HG03095 (cell line): ENCODE data around the gene TOMT.

Experiments used
- ATAC-seq: cut with Tn5 transposase; IDR thresholded peaks from one replicate; pipeline ENCODE4 v1.9.1; 2021; ENCODE audit warnings: moderate library complexity; ENCODE audit not compliant: unreplicated experiment

The TOMT gene, protein sequence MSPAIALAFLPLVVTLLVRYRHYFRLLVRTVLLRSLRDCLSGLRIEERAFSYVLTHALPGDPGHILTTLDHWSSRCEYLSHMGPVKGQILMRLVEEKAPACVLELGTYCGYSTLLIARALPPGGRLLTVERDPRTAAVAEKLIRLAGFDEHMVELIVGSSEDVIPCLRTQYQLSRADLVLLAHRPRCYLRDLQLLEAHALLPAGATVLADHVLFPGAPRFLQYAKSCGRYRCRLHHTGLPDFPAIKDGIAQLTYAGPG

DNA sequence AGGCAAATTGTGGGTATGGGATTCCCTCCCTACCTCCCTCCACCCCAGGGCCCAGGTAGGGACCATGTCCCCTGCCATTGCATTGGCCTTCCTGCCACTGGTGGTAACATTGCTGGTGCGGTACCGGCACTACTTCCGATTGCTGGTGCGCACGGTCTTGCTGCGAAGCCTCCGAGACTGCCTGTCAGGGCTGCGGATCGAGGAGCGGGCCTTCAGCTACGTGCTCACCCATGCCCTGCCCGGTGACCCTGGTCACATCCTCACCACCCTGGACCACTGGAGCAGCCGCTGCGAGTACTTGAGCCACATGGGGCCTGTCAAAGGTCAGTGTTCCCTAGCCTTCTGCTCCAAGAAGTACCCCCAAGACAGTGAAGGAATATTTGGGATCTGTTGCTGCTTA, at the start of gene TOMT:
Gene TOMT, plus strand, starts transcription at position 37 of the 400 bp plus-strand sequence. Its CDS starts 28 bp downstream, at position 65.
- ATAC-seq: no peak

DNA sequence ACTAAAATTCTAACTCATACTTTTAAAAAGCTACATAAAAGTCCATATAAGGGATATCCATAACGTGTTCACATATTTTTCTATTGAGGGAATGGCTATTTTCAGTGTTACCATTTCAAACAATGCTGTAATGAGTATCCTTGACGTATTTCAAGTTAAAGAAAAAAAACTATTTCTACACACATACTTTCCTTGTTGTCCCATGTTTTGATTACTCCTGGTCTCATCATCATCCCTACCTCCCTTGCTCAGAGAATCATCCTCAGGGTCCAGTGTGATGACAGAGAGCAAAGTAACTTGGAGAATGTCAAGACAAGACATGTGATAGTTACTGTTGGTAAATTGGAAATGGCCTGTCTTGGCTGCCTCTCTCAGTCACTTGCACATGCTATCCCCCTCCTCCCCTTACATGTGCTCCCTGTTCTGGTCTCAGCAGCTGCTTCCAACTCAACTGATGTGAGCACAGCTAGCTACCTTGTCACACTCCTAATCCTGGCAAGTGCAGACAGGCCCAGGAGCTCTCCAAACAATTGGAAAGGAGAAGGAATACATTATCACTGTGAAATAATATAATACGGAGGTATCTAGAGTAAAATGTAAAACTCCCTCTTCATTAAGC, 47.2 kb upstream of the TOMT start:
- ATAC-seq: no peak

DNA sequence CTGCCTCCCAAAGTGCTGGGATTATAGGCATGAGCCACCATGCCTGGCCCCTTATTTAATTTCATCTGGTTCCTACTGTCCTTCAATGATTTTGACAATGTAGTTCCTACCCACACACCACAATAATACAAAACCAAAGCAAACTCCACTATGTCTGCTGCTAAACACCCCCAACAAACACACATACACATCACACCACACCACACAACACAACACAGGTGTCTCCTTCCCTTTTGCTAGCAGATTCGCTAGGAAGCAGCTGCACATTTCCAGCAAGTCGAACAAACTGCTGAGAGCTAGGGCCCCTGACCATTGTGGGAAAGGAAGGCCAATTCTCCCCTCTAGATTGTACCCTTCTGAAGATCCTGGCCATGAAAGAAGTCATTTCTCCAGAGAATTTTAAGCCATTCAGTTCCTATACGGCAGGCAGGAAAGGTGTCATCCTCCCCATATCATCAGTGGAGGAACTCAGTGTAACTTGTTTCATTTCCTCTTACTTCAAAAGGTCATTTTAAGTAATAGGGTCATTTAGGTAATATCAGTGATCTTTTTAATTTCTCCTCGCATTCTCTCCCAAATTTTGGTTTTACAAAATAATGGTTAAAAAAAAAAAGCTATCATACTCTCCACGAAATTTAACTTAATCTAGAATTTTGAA, 43.9 kb upstream of the TOMT start:
- no peak for ATAC-seq

DNA sequence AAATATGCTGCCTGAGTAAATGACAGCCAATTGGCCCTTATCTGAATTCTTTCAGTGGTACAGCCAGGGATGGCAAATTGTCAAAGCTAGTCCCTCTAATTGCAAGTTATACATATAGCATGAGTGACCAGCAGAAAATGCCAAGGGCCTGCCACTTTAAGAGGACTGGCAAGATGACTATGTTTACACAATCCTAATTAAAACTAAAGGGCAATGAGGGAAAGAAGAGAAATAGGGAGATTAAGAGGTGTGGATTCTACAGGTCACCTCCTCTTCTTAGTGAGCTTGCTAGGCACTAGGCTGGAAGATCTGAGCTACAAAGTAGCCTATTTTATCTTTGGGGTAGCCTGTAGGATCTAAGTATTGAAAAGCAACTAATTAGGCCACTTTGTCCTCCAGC, 38.9 kb upstream of the TOMT start:
- no peak for ATAC-seq

DNA sequence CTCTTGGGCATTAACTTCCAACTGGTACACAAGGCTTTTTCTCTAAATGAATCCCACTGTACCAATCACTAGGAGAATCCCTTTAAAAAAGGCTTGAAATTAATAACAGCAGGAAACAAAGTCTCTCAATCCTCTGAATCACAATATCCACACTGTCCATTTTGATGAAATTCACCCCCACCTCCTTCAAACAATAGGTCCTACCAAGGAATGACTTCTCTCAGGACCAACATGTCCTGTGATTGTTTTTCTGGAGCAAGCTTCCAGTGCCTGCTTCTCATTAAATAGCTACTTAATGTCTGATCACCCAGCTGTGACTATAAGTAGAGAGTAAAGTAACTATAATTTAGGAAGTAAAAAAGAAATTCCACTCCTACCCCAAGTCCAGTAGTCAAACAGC, 38.5 kb upstream of the TOMT start:
- ATAC-seq: no peak

DNA sequence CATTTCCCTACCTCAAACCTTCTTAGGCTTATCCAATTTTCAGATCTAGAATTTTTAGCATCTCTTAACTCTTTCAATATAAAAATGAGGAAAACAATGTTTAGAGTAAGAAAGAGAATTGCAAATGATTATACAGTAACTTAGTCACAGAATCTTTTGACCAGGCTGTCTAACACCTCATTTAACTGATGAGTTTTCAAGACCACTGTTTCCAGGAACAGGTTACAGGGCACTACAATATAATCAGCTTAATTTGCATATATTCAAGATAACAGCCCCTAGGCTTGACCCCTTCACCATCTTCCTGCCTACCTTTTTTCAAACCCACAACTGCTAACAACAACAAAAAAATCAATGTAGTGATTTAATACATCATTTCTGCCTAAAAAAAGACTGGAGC, 38.0 kb upstream of the TOMT start:
- ATAC-seq: no peak

DNA sequence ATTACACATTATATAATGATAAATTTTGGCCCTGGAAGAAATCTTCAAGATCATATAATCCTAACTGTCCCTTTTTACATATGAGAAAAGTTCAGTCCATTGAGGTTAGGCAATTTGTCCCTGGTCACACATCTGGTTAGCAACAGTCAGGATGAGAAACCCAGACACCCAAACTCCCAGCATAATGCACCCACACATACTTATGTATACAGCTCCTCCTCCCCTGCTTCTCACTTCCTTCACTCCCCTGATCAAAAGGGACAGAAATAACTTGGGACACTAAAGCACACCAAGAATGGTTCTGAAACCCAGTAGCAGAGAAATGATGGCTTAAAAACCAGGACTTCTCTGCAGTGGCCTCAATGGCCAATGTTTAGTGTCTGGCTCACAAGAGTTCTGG, 36.5 kb upstream of the TOMT start:
- ATAC-seq: no peak

DNA sequence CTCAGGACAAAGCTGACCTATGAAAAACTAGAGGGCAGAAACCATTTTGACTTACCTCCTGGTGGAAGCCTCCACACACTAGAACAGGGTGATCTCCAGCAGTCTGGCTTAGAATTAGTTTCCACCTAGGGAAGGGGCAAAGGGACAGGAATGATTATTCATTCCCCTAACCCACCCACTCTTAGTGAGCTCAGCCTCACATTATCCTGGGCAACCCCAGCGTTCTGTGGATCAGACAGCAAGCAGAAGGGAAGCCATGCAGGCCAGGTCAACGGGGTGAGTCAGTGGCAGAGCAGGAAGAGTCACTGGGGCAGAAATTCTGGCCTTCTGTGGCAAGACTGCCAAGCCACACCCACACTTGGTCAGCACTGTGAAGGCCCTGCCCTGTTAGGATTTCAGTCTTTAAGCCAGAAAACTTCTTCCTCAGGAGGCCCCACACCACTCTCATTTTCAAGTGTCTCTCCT, 35.9 kb upstream of the TOMT start:
- peak; percentile 70 for ATAC-seq

DNA sequence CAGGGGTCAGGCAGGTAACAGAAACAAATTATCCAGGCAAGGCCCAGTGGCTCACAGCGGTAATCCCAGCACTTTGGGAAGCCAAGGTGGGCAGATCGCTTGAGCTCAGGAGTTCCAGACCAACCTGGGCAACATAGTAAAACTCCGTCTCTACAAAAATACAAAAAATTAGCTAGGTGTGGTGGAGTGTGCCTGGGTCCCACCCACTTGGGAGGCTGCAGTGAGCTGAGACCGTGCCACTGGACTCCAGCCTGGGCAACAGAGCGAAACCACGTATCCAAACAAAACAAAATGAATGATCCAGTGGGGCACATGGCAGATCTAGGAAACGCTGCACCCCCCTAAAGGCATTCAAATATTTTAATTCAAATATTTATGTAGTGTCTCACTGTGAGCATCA, 35.2 kb upstream of the TOMT start:
- ATAC-seq: no peak

DNA sequence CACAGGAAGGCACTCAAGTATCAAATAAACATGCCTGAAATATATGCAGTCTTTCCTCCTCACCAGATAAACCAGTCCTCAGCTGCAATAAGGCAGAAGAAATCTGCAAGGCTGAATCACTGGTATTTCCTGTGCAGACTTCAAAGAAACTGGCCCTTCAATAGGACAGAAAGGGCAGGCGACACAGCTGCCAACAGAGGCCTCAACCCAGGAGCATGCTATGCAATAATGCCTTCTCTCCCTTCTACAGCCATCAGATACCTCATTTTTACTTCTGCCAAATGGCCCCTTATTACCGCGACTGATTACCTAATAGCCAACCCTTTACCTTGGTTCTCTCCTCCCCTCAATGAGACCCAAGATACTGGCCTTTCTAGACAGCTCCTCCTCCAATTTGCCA, 33.4 kb upstream of the TOMT start:
- no peak for ATAC-seq

DNA sequence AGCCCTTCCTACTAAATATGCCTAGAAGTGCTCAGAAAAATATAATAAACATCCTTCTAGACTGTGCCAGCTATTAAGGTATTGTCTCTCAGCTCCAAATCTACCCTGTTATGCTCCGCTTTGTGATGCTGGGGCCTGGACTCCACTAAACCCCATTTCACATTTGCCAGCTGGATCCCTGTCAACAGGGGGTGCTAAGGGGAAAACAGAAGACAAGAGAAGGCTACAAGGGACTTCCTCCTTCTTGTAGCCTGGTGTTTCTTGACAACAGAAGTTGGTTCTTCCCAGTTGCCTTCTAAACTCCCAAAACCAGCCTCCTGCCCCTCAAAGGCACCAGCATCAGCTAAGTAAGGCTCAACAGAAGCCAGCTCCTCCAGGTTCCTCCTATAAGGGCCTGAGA, 30.6 kb upstream of the TOMT start:
- ATAC-seq: no peak

DNA sequence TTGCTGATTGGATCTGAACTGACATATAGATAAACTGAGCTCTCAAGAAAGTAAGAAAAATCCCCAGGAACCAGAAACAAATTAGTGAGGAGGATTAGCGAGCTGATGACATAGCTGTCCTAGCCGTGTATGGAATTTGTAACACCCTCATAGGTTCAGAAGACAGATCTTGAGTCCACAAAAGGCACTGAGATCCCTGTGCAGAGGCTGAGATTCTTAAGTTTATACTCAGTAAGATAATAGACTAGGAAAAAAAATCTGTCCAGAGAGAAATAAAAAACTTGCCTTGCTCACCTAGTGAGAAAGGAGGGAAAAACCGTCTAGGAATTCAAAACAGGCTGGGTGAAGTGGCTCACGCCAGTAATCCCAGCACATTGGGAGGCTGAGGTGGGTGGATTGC, 30.0 kb upstream of the TOMT start:
- ATAC-seq: no peak

DNA sequence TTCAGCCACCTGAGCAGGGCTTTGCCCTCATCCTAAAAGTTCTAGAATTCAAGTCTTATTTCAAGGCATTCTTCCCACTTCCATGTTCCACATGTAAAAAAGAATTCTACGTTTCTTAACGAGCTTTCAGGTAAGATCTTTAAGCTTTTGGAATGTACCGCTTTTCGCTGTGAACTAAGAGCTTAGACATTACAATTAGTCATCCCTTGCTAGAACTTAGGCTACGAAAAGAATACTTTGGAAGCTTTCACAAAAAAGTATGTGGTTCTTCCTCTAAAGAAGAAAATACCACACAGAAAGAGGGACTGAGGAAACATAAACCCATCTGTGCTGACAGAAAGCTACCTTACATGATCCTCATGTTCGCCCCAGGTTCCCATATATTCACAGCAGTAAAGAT, 27.2 kb upstream of the TOMT start:
- no peak for ATAC-seq

DNA sequence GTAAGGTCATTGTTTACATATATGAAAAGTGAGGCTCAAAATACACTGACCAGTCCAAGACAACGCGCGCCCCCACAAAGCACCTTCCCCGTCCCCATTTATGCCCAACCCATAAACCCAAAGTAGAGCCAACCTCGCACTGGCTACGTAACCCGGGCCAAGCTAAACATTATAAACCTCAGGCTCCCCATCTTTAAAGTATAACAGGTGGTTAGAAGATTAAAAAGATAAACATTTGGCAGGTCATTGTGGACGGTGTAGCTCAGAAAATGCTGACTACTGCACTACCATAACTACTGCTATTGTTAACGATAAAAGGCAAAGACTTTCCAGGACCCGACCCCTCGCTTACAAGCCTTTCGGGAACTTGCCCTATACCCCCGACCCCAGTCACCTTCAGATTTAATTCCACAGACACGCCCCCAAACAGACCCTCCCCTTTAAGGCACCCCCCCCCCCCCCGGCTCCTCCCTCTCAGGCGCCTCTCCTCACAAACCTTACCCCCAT, 25.9 kb upstream of the TOMT start:
- no peak for ATAC-seq

DNA sequence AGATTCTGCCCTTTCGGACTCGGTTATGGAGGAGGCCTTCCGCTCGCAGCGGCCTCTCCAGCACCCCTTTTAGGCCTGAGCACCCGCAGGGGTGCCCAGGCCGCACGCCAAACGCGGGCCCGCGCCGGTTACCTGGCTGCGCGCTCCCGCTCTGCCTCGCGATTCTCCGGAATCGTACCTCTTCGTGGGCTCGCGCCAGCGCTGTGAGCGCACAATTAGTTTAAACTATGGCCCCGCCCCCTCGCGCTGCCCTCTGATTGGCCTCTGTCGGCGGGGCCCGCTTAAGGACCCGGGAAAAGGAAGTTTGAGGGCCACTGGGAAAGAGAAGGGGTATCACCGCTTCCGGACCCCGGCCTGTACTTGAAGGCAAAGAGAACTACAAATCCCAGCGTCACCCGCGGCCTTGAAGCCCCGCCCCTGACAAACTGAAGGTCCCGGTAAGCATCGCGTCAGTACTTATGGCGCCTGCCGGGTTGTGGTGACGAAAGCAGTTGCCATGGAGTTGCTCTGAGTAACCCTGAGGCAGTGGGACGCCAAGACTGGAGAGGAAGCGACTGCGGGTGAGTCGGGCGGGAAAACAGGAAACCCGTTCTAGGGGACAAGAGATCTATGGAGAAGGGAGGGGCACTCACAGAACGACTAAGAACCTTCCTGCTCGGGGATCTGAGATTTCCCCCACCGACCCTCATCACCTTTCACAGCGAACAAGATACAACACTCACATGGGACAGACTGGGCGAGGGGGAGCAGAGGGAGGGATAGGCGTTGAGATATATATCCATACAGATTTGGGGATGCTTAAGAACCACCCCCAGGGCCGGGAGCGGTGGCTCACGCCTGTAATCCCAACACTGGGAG, 25.2 kb upstream of the TOMT start, which contains the start of the genes LRRC51 and NUMA1:
Gene LRRC51, plus strand, starts transcription at position 525 of the 858 bp plus-strand sequence. CDS start 8,234 bp downstream, outside the sequence.
Gene NUMA1, minus strand, starts transcription at position 217 of the 858 bp plus-strand sequence. CDS start 44,599 bp downstream, outside the sequence.
- ATAC-seq: peak; percentile 92

DNA sequence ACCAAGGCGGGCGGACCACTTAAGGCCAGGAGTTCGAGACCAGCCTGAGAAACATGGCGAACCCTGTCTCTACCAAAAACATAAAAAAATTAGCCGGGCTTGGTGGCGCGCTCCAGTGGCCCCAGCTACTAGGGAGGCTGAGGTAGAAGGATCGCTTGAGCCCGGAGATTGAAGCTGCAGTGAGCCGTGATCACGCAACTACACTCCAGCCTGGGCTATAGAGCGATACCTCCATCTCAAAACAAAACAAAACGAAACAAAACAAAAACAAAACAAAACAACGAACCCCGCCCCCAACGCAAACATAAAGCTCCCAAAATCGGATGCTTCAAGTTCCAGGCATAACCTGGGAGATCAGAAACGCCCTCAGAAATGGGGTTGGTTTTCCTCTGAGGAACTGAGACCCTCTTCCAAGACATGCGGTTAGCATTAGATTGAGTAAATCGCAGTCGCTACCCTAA, 24.5 kb upstream of the TOMT start:
- ATAC-seq: no peak

DNA sequence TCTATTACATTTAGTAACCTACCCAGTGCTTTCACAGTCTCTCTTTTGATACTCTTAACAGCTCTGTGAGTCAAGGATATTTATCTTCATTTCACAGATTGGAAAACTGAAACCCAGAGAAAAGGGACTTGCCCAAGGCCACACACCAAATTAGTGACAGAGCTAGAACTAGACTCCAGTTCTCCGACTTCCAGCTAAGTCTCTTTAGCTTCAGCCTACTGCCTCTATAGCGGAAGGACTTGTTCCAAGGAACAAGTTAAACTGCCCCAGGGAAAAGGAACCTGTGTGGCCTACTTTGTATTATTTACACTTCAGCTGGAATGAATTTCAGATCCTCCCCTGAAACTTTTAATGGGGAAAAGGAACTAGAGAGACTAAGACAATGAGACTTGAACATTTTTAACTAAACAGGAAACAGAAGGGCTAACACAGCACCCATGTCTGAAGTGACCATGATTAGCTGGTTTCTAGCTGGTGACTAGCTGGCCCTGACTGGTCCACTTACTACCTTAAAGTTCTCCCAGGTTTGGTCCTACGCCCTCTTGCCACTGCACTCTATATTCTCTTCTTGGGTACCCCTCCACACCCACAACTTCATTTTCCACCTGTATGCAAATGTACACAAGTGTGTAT, 23.8 kb upstream of the TOMT start:
- no peak for ATAC-seq

DNA sequence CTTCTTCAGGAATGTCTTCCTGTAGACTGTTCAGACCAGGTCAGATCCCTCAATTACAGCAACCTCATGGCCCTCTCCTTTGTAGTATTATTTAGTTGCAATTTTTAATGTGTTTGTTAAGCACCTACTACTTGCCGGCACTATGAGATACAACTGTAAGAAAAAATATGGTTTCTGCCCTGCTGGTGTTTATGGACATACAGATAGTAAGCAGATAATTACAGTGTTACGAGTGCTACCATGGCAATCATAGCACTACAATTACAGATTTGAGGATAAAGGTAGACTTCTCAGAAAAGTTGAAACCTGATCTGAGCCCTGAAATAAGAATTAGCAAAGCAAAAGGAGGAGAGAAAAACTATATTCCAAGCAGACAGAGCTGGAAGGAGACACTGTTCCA, 22.3 kb upstream of the TOMT start:
- no peak for ATAC-seq

DNA sequence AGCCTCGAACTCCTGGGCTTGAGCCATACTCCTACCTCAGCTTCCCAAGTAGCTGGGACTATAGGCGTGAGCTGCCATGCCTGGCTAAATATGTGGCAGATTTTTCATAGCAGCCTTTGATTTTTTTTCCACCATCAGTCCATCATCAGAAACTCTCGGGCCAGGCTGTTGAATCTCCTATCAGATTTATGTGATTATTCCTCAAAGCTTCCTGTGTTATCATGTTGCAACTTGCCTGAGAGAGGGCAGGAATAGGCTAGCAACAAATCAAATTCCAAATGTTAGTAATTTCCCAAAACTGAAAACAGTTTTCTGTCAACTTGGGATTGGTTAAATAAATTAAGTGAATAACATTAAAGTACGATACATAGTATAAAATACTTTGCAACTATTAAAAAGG, 21.6 kb upstream of the TOMT start:
- no peak for ATAC-seq

DNA sequence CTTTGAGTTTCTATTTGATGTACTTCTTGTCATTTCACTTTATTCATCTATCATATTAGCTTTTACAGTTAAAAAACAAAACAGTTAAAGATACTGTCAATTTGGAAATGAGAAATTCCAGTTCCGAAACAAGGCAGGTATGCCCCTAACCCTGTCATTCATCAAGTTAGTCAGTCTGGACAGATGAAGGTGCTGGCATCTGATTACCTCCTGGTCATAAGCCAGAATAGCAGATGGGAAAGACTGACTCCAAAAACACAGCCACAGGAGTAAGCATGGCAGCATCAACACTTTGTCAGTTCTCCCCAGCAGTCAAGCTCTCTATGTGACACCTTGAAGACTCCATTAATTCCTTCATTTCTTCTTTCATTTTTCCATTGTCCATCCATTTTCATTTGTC, 20.8 kb upstream of the TOMT start:
- ATAC-seq: no peak
